Stimulated activated CD4-positive, alpha-beta T cell treated with anti-CD3 and anti-CD28 coated beads, Interleukin-4, amount 100 ng/mL, for 24 hours (primary cell): ENCODE results near the gene SLC12A8.

Experiments used
- DNase-seq: peaks from one replicate; pipeline ENCODE4 v3.0.0-alpha.2; 2020

SLC12A8 gene

DNA sequence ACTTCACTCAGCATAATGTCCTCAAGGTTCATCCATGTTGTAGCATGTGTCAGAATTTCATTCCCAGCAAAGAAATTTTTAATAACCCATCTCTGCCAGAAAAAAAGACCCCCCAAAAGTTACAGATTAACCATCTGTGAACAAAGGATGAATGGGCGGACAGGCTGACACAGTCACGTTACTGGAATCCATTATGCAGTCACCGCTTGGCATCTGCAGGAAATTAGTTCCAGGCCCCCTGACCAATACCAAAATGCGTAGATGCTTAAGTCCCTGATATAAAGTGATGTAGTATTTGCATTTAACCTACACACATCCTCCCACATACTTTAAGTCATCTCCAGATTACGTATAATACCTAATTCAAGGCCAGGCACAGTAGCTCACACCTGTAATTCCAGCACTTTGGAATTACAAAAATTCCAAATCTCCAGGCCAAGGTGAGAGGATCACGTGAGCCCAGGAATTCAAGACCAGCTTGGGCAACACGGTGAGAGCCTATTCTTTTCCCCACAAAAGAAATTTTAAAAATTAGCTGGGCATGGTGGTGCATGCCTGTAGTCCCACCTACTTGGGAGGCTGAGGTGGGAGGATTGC lies 1.5 kb upstream of the SLC12A8 start:
- no peak for DNase-seq

DNA sequence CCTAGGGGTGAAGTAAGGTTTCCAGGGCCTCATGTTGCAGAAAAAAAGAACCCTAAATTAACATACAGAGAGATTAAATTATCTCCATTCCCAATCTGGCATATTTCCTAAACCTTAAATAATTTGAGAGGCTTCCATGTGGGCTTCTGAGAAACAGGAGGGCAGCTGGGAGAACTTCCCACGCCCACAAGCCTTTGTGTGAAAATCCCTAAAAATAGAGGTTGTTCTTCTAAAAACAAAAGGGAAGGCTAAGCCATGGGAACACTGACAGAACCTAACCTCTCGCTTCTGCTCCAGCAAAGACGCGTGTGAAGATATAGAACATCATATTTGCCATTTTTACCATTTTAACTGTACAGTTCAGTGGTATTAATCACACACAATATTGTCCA lies 812 bp upstream of the SLC12A8 start:
- DNase-seq = no peak

DNA sequence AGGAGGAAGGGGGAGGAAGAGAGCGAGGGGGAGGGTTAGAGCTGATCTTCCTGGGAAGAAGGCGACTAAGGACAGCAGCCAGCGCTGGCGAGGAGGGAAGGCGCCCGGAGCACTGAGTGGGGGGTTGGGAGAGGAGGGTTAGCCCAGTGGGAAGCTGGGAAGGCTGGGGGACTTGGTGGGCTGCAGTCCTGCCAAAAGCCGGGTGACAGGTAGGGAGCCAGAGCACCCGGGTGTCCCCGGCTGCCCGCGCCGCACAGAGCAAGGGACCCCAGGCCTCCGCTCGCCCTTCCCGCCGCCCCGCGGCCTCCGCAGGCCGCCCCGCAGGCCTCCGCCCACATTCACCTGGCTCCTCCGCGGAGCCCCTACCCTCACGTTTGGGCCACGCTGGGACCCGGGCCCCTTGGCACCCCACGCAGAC lies 448 bp downstream of the SLC12A8 start:
- no peak for DNase-seq

- no peak for DNase-seq
These were observed 941 bp downstream of the SLC12A8 start for GRCh38 chr3:125211523-125212090.

DNA sequence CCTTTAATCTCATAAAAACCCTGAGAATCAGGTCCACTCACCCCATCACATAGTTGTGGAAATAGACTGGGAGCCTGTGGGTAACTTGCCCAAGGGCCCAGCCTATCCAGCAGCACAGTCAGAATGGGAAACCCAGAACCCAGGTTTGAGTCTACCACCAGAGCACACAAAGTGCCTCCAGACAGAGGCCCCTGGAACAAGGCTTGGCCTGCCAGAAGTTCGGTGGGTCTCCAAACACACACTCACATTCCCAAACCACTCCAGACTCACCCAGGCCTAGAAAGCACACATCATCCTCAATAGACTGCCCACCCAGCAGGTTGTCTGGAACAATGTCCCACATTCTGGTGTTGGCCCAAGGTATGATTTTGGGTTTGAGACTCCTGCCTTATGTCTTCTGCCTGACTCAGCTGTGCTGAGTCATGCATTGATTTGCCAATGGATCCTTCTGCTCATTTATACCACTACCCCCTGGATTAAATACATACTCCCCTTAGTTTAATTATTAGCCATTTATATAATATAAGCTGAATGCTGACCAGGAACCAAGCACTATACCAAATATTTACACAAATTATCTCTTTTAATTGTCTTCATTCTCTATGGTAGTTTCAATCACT lies 4.5 kb downstream of the SLC12A8 start:
- DNase-seq = no peak

DNA sequence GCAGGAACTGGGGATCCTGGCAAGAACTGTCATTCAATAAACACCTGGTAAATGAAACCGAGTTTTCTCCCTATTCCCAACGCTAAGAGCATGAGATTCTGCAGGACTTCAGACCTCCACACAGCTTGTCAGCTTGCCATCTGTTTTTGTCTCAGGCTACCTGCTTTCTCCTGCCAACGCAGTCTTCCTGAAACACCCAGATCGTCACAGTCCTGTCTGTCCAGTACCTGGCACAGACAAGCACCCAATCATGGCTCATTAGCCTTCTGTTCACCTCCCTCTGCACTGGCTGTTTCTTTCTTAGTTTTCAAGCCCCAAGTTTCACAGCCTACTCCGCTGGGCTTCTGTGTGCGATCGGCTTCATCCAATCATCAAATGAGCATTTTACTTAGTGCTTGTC lies 5.0 kb downstream of the SLC12A8 start:
- DNase-seq = no peak

- no peak for DNase-seq
These were observed 5.6 kb downstream of the SLC12A8 start for GRCh38 chr3:125206934-125207333.

DNA sequence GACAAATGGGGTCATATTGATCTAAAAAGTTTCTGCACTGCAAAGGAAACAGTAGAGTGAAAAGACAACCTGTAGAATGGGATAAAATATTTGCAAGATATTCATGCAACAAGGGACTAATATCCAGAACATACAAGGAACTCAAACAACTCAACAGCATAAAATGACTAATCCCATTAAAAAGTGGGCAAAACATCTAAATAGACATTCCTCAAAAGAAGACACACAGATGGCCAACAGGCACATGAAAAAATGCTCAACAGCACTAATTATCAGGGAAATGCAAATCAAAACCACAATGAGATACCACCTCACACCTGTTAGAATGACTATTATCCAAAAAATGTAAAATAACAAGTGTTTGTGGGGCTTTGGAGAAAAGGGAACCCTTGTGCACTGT lies 8.8 kb downstream of the SLC12A8 start:
- no peak for DNase-seq

GRCh38 chr3:125202197-125202596 lies 10.4 kb downstream of the SLC12A8 start:
- DNase-seq = no peak

GRCh38 chr3:125200731-125201139 lies 11.8 kb downstream of the SLC12A8 start:
- no peak for DNase-seq

GRCh38 chr3:125194849-125195601 lies 17.5 kb downstream of the SLC12A8 start:
- DNase-seq = no peak

DNA sequence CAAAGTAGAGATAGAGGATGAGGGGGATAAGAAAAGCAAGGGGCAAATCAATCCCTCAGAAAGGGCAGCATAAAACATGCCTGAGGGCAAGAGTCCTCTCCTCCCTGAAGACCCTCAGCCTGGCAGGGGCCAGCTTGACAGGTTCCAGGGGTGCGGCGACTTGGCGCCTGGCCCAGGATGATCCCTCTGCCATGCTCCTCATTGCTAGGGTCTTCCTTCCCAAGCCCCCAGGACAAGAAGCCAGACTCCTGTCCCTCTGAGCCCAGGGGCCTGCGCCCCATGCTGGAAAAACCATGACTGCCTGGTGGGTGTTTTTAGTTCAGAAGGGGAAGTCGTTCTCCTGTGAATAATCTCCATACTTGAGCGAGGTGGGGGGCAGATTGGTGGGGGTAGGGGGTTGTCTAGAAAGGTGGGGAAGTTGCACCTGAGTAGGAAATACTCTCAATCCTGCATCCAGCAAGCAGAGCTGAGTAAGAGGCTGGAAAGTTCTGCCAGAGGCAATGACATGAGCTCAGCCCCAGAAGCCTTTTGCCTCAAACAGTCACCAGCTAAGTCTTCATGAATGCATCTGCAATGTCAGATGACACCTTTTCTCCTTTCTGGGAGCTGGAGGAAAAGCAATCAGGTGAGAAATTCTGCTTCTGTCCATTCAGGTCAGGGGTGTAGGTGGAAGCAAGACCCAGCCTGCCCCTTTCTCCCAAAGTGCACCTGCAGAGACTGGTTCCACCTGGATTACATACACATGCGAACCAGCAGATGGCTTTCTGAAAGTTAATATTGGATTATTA lies 18.3 kb downstream of the SLC12A8 start:
- DNase-seq = no peak

GRCh38 chr3:125192190-125193035 lies 20.1 kb downstream of the SLC12A8 start:
- DNase-seq = no peak

- no peak for DNase-seq
These were observed 20.8 kb downstream of the SLC12A8 start for GRCh38 chr3:125191730-125192129.

GRCh38 chr3:125191256-125191655 lies 21.3 kb downstream of the SLC12A8 start:
- DNase-seq = no peak

DNA sequence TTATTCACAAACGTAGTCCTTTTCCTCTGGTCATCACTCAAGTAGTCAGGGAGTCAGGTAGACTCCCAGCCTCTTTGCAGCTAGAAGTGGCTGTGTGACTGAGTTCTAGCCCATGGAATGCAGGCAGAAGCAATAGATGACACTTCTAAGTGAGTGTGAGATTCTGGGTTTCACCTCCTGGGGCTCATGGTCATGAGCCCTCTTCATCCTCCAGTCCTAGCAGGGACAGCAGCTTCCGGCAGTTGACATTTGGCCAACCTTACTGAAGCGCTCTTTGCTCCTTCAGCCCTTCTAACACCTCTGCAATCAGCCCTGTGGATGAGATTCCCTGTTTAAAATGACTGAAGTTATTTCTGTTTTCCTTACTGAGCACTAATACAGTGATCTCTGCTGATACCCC lies 21.8 kb downstream of the SLC12A8 start:
- no peak for DNase-seq

- no peak for DNase-seq
These were observed 23.0 kb downstream of the SLC12A8 start for GRCh38 chr3:125189378-125190165.

DNA sequence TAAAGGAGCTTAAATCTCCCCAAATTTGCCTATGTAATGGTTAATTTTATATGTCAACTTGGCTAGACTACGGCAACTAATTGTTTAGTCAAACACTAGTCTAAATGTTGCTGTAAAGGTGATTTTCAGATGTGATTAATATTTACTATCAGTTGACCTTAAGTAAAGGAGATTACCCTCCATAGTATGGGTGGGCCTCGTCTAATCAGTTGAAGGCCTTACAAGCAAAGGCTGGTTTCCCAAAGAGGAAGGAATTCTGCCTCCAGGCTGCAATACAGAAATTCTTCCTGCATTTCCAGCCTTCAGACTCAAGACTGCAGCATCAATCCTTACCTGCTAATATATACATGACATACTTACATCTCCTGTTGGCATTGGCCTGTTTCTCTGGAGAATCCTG lies 23.6 kb downstream of the SLC12A8 start:
- DNase-seq = no peak

GRCh38 chr3:125187599-125187910 lies 25.0 kb downstream of the SLC12A8 start:
- DNase-seq = no peak

DNA sequence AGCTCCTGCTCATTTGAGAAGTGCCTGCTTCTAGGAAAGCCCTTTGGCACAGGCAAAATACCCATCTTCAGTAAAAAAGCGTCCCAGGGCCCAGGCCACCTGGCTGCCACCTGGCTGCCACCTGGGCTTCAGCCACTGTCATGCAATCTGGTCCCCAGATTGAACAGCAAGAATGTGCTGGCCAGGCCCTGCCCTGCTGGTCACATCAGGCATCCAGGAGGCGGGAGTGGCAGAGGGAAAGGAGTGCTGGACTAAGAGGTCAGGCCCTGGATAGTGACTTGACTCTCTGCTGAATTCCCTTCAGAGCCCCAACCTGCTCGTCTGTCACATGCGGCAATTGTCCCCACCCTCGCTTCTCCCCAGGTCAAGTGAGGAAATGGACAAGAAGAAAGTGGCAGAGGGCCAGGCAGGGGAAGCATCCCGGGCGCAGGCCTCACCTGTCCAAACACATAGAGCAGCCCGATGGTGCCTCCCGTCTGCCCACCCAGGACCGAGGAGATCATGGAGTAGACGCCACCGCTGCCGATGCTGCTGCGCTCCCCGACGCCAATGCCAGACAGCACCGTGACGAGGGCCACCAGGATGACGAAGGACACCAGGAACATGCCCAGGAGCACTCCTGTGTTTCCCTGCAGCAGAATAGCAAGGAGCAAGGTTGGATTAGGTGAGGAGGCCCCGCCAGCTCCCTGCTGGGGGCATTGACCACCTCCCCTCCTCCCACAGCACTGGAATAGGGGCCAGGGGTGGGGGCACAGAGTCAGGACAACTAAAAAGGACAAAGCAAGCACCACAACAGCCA lies 25.5 kb downstream of the SLC12A8 start:
- DNase-seq = no peak
